SJCRH30 (cell line): ENCODE measurements around the gene LEFTY1. TPM values are rescaled to one million over a fixed set of nuclear protein-coding genes. Genes with fewer than 3 reads are reported as not detected.

ENCODE experiments used
- DNase-seq, 2 experiments: peaks; one replicate each; pipeline ENCODE4 v3.0.0-alpha.2; 2015 to 2020
- H3K27ac ChIP-seq: fragments of 250-450 bp; sonication (Bioruptor Pico); 2 replicates; pipeline ENCODE4 v1.5.1; 2020; ENCODE audit warnings: mild to moderate bottlenecking, moderate library complexity
- H3K27me3 ChIP-seq: fragments of 250-450 bp; sonication (Bioruptor Pico); 2 replicates; pipeline ENCODE4 v1.5.1; 2020; ENCODE audit warnings: mild to moderate bottlenecking, moderate library complexity
- H3K36me3 ChIP-seq: fragments of 250-450 bp; sonication (Bioruptor Pico); 2 replicates; pipeline ENCODE4 v1.5.1; 2020; ENCODE audit warnings: mild to moderate bottlenecking, moderate library complexity
- H3K4me1 ChIP-seq: fragments of 250-450 bp; sonication (Bioruptor Pico); 2 replicates; pipeline ENCODE4 v1.5.1; 2020; ENCODE audit warnings: mild to moderate bottlenecking, moderate library complexity
- H3K4me3 ChIP-seq: fragments of 250-450 bp; sonication (Bioruptor Pico); 2 replicates; pipeline ENCODE4 v1.5.1; 2020; ENCODE audit warnings: mild to moderate bottlenecking, moderate library complexity
- H3K9me3 ChIP-seq: fragments of 250-450 bp; sonication (Bioruptor Pico); replicated peaks from 2 replicates; pipeline ENCODE4 v1.5.1; 2020; ENCODE audit warnings: mild to moderate bottlenecking, moderate library complexity
- total RNA-seq: library from RNA; depleted of rRNA; stranded (reverse); fragments of >200 nt; shearing (Covaris generic); gene quantifications from 2 replicates; pipeline ENCODE4 v1.2.3, GENCODE V29; 2014

The LEFTY1 gene
- total RNA-seq, 1 experiment from 2014 or later: 16.7 TPM

DNA sequence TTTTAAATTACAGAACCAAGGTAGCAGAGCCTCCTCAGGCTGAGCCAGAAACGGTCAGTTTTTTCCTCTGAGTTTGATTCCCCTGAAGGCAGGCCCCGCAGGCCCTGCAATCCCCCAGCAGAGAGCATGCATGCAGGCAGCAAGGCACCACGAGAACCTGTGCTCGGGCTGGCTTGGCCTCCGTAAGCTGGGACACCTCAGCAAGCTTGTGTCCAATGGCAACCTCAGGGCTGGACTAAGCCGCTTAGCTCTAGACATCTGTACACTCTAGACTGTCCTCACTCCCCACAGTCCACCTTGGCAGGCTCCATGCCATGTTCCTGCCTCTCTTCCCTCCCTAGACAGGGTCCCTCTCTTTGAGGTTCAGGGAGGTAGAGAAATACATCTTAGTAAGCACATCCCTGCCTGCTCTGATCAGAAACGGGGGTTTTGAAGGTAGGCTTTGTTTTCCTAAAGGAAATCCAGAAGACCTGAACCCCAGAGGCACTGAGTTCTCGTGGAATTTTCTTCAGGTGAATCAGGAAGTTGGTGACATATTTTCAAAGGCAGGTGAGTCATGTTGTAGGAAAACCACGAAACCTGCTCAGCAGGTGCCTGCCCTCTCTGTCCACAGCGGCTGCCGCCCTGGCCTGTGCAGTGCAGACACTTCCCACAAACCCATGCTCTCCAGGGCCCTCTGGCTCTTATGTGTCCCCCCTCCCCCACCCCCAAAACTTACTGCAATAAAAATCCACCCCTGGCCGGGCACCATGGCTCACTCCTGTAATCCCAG lies 13.7 kb downstream of the LEFTY1 start:
- Histone ChIP-seq H3K36me3 (no peaks in the 10 kb centered on the region), H3K27ac (no peak overlapping the region), H3K4me1 (peaks cover 37% of the 10 kb centered on the region), H3K27me3 (no peaks in the 10 kb centered on the region), H3K4me3 (no peak overlapping the region), H3K9me3 (no peaks in the 10 kb centered on the region)
- DNase-seq: no peak

DNA sequence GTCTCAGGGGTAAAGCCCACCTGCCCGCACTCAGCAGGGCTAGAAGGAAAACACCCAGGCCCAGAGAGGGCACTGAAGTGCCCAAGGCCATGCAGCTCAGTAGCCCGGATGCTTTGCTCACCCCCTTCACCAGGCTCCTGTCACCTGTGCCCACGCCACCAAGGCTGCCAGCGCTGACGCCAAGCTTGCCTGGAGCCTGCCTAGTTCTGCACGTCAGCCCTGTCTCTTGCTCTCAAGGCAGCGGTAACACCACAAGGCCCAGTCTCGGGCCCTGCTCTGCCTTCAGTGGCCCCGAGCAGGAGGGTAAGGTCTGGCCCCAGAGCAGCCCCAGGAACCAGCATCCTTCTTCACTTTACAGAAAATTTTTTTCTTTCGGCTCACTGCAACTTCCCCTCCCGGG lies 14.5 kb downstream of the LEFTY1 start:
- Histone ChIP-seq H3K4me3 (no peak overlapping the region), H3K4me1 (peaks cover 36% of the 10 kb centered on the region), H3K27me3 (no peaks in the 10 kb centered on the region), H3K36me3 (peaks cover 2% of the 10 kb centered on the region; the same call in 1 of the 2 replicates), H3K9me3 (no peaks in the 10 kb centered on the region), H3K27ac (no peak overlapping the region)
- DNase-seq: no peak

DNA sequence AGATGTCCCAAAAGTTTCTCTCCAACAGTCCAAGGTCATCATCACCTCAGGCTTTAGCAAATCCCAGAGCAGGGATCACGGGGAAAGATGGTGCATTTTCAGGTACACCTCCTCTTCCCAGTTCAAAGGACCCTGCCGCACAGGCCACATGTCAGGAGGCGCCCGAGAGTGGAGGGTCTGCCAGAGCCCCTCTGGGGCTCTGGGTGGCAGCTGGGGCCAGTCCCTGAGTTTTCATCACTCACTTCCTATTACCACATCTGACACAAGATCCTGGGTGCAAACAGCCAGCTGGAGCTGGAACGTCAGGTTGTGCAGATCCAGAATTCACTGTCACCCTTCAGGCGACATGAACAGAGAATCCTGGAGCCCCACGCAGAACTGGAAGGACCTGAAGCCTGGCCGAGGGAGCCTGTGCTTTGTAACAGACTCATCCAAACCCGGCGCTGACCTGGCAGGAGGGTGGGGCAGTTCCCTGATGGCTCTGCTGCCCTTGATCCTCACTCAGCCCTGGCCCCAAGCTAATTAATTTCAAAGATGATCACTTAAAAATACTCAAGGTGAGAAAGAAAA lies 15.6 kb downstream of the LEFTY1 start:
- peaks cover 2% of the 10 kb centered on the region; the same call in 1 of the 2 replicates for H3K36me3 ChIP-seq

DNA sequence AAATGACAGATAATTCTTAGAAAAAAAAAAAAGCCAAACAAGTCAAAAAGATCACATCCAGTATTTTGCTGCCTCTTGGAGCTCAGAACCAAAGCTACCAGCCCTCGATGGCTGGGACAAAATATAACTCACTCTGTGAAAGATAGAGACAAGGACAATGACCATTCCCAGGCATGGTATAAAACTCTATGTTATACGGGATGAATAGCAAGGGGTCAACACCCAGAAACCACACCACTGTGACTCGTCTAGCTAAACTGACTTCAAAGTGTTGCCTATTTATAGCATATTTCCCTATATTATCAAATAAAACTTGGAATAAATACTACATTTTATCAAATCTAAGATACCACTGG lies 16.9 kb downstream of the LEFTY1 start:
- no peaks in the 10 kb centered on the region for H3K9me3 ChIP-seq
- H3K36me3 ChIP-seq: peaks cover 8% of the 10 kb centered on the region
- no peak overlapping the region for H3K27ac ChIP-seq
- no peak for DNase-seq
- H3K4me1 ChIP-seq: peaks cover 29% of the 10 kb centered on the region
- no peak overlapping the region for H3K4me3 ChIP-seq
- H3K27me3 ChIP-seq: no peaks in the 10 kb centered on the region

More for the DNA sequence above, 15.6 kb downstream of the LEFTY1 start:
- Histone ChIP-seq H3K4me1 (peaks cover 41% of the 10 kb centered on the region), H3K27ac (no peak overlapping the region), H3K27me3 (no peaks in the 10 kb centered on the region), H3K9me3 (no peaks in the 10 kb centered on the region), H3K4me3 (no peak overlapping the region)
- DNase-seq: no peak

DNA sequence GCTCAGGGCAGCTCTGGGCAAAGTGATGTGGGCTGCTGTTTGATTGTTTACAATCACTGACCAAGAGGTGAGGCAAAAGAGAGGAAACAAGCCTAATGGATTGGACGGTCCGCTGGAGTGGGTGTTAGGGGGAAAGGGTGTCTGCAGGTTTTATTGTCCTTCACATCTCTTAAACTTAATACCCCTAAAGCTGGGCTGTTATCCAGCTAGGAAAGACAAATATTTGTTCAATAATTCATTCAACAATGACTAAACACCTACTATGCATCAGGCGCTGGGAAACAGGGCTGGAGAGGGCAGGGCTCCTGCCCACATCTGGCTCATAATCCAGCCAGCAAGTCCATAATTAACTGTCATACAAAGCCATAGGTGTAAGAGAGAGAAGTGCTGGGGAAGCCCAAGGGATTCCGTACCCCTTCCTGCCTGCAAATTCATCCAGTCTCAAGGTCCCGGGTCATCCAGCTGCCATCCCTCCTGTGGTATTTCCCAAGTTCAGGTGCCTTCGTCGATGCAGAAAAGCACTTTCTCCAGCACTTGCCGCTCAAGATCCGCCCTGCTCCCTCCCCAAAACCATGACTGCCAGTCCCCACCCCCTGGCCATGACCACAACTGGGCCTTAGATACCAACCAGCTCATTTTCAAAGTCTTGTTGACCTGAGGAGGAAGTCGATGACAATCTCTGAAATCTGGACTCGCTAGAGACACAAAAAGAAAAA lies 17.4 kb downstream of the LEFTY1 start:
- no peak overlapping the region for H3K4me3 ChIP-seq
- no peak overlapping the region for H3K27ac ChIP-seq
- H3K9me3 ChIP-seq: no peaks in the 10 kb centered on the region
- H3K4me1 ChIP-seq: peaks cover 24% of the 10 kb centered on the region
- H3K36me3 ChIP-seq: peaks cover 11% of the 10 kb centered on the region
- peak in 1 of 2 experiments; percentile 22 for DNase-seq
- H3K27me3 ChIP-seq: no peaks in the 10 kb centered on the region

DNA sequence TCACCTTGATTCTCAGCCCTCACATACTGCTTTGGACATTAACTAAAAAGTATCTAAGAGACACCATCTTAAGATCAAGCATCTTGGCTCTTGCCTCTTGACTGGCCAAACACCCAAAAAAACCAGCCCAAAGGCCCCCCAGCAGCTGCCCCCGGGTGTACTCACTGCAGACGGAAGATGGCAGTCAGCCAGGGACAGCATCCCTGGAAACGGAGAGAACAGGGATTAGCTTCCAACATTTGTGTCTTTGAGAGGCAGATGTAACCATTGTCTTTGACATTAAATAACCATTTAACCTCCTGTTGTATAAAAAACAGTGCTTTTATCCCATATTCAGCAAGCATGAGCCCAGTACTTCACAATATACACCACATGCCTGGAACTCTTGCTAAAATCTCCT lies 18.0 kb downstream of the LEFTY1 start:
- H3K36me3 ChIP-seq: peaks cover 11% of the 10 kb centered on the region
- H3K4me3 ChIP-seq: no peak overlapping the region
- H3K4me1 ChIP-seq: peaks cover 19% of the 10 kb centered on the region
- no peaks in the 10 kb centered on the region for H3K27me3 ChIP-seq
- peak; percentile 60 to 72 for DNase-seq
- no peaks in the 10 kb centered on the region for H3K9me3 ChIP-seq
- H3K27ac ChIP-seq: no peak overlapping the region

DNA sequence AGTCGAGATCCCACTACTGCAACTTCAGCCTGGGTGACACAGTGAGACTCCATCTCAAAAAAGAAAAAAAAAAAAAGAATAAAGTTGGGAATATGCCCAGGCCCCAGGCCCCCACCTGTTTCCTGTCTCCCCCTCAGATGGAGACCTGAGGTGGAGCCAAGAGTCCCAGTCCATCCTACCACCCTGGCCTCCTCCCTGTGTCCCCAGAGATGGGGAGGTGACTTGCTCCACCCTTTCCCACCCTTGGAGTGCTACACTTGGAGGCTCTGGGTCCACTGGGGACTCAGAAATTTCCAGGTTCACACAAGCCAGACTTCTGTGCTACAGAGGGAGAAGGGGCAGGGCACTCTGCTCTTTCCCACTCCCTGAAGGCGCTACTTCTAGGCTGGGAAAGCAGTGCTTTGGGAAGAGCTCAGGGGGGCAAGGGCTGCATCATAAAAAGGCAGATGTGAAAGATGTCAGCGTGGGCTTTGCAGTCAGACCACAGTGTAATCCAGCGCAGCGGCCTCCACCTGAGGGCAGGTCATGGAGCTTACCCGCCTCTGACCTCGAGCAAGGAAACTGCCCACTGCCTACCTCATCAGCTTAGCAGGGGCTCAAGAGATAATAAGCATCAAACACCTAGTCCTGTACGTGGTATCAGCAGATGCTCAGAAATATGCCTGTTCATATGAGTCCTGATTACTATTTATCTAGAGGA lies 20.2 kb downstream of the LEFTY1 start:
- peaks cover 19% of the 10 kb centered on the region for H3K4me1 ChIP-seq
- no peak overlapping the region for H3K4me3 ChIP-seq
- no peaks in the 10 kb centered on the region for H3K9me3 ChIP-seq
- no peaks in the 10 kb centered on the region for H3K27me3 ChIP-seq
- H3K27ac ChIP-seq: no peak overlapping the region
- H3K36me3 ChIP-seq: peaks cover 14% of the 10 kb centered on the region
- peak; percentile 65 to 71 for DNase-seq

DNA sequence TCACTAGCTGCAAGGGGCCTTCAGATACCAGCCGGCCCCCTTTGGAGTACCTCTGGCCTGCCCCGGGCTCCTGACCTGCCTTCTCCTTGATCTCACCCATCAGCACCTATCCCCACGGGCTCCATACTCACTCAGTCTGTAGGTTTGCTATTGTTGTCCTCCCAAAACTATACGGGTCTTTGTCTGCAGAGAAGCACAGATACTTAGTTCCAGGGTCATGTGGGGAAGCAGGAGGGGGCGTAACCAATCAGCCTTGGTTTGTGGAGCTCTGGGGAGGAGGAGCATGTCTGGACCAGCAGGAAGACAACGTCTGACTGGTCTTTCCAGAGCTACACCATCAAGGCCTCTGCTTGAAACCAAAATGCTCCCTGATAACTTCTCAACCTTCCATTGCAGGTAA lies 22.0 kb downstream of the LEFTY1 start:
- H3K4me1 ChIP-seq: peaks cover 19% of the 10 kb centered on the region

DNA sequence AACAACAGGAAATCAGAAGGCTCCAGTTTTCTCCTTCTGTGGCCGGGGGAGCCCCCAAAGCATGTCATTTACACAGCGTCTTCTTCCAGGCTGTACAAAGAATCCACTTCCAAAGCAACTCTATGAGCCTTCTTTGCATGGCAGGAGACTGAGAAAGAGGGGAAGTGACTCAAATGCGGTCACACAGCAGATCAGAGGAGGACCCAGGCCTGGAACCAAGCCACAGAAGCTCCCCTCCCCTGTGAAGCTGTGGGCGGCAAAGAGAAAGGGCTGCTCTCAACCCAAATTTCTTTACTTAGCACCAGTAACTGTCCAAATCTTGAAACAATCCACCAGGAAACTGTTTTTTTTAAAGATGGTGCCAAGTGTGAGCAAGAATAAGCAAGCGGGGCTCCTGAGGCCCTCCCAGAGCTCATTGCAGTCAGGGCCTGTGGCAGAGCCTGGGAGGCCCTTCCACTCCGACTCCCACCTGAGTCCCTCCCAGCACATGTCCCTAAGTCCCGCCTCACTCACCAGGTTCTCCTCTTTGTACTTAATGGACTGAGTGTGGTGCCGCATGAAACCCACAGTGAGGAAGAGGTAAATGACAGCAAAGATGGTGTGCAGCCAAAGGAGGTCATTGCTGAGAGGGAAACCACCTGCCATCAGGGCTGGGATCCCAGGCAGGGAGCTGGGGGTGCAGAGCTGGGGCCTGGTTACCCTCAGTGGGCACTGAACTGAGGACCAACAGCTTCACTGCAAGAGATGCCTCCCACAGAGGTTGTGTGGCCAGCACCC lies 22.7 kb downstream of the LEFTY1 start:
- H3K27me3 ChIP-seq: no peaks in the 10 kb centered on the region
- DNase-seq: no peak
- no peaks in the 10 kb centered on the region for H3K9me3 ChIP-seq
- H3K4me1 ChIP-seq: peaks cover 14% of the 10 kb centered on the region
- H3K4me3 ChIP-seq: no peak overlapping the region
- no peak overlapping the region for H3K27ac ChIP-seq
- peaks cover 14% of the 10 kb centered on the region for H3K36me3 ChIP-seq

More for the DNA sequence above, 22.0 kb downstream of the LEFTY1 start:
- H3K27me3 ChIP-seq: no peaks in the 10 kb centered on the region
- H3K9me3 ChIP-seq: no peaks in the 10 kb centered on the region
- H3K36me3 ChIP-seq: peaks cover 14% of the 10 kb centered on the region
- H3K4me3 ChIP-seq: no peak overlapping the region
- DNase-seq: no peak
- H3K27ac ChIP-seq: no peak overlapping the region

DNA sequence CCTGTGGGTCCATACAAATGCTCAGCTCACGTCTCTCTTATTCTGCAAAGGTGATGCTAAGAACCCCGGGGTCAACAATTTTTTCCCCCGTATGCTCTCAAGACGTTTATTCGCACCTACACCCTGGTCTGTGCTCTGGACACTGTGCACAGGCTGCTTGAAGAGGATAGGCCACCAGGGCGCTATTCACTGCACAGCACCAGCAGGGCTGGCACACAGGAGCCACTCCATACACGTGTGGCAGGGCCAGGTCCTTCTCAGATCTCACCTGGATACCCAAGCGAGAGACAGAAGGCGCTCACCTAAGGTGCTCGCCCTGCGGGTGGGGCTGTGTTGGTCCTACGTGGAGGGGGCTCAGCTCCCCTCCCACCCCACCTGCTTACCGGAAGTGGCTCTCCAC lies 23.4 kb downstream of the LEFTY1 start:
- Histone ChIP-seq H3K27ac (no peak overlapping the region), H3K27me3 (no peaks in the 10 kb centered on the region), H3K4me3 (no peak overlapping the region), H3K4me1 (peaks cover 6% of the 10 kb centered on the region), H3K9me3 (no peaks in the 10 kb centered on the region), H3K36me3 (peaks cover 14% of the 10 kb centered on the region)
- DNase-seq: no peak

DNA sequence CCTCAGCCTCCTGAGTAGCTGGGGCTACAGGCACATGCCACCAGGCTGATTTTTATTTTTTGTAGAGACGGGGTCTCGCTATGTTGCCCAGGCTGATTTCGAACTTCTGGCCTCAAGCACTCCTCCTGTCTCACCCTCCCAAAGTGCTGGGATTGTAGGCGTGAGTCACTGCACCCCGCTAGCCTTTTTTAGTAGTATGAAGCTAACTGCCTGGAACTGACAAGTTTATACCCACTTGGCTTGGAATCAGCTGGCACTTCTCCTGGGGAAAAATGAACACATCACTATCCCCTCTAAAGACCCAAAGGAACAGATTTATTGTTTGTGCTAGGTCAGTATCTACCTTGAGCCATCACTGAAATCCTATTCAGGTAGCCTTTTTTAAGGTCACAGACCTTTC lies 25.8 kb downstream of the LEFTY1 start:
- DNase-seq: no peak
- H3K4me1 ChIP-seq: no peaks in the 10 kb centered on the region
- no peak overlapping the region for H3K27ac ChIP-seq
- H3K4me3 ChIP-seq: no peak overlapping the region
- H3K36me3 ChIP-seq: peaks cover 15% of the 10 kb centered on the region
- no peaks in the 10 kb centered on the region for H3K27me3 ChIP-seq
- H3K9me3 ChIP-seq: no peaks in the 10 kb centered on the region

DNA sequence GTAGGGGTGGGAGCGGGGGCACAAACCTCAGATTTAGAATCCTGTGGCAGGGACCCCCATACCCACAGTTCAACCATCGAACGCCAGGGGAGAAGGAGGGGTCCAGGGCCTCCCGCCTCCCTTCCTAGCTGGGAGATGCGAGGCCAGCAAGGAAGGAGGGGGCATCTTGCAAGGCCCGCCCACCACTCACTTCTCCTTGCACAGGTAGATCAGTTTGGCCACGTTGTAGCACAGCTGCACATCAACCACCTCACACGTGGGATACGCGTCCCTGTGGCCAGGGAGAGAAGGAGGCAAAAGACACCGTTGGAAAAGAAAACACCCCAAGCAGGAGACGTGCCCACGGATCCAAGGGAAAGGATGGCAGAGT lies 26.4 kb downstream of the LEFTY1 start:
- H3K27ac ChIP-seq: no peak overlapping the region
- H3K36me3 ChIP-seq: peaks cover 15% of the 10 kb centered on the region
- no peak for DNase-seq
- H3K9me3 ChIP-seq: no peaks in the 10 kb centered on the region
- H3K27me3 ChIP-seq: no peaks in the 10 kb centered on the region
- H3K4me3 ChIP-seq: no peak overlapping the region
- H3K4me1 ChIP-seq: no peaks in the 10 kb centered on the region

DNA sequence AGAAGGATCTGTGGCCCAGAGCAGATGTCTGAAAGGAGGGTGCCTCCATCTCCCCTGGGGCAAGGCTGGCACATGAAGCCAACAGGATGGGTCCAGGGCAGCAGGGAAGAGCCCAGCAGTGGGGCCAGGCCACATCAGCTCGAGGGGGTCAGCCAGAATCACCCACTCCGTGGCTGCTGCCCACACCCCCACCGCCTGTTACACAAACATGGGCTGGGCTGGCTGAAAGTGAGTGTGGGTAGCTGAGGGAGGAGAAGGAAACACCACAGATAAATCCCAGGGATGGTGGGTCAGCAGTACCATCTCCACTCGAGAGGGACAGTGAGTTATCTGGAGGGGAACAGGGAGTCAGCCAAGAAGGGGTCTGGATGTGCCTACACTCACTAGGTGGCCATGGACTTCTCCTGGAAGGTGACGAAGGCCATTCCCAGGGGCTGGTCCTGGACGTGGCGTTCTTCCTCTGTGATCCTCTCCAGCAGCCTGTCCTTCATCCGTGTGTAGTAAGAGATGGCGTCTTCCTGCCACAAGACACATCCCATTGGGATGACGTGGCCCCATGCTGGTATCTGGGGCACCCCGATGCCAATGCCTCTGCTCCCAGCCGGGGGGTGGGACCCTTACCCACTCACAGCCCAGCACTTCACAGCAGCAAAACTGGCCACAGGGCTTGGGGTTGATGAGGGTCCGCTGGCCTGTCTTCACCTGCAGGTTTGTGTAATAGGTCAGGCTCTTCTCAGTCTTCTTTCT lies 26.9 kb downstream of the LEFTY1 start:
- Histone ChIP-seq H3K4me3 (no peak overlapping the region), H3K27ac (no peak overlapping the region), H3K4me1 (no peaks in the 10 kb centered on the region), H3K9me3 (no peaks in the 10 kb centered on the region), H3K27me3 (no peaks in the 10 kb centered on the region), H3K36me3 (peaks cover 11% of the 10 kb centered on the region)
- no peak for DNase-seq
